K562 (cell line): ENCODE data around the gene MCC. TPM values are rescaled to one million over a fixed set of nuclear protein-coding genes. Genes with fewer than 3 reads are reported as not detected.

Source experiments
- ATAC-seq: fragments of 200-7000 bp; cut with Tn5 transposase; 3 replicates; pipeline ENCODE4 v1.9.1; 2020; ENCODE audit warnings: moderate library complexity
- BruUV-seq: library from RNA; stranded (reverse); fragments of 400-500 nt; replicated peaks from 2 replicates; lab custom pipeline; 2021; lab: Mats Ljungman, UMichigan
- CTCF ChIA-PET: fragments of 300-600 bp; formaldehyde crosslinking; extraction: SDS; loops from one replicate; lab custom pipeline; 2021; ENCODE audit warnings: low intra/inter-chr PET ratio; lab: Yijun Ruan, JAX
- POLR2A ChIA-PET: fragments of 300-600, 350-650 bp; sonication (Branson Sonifier 250); formaldehyde crosslinking; extraction: SDS; loops from one replicate; lab custom pipeline; 2021; ENCODE audit warnings: antibody characterized with exemption, inconsistent platforms; lab: Yijun Ruan, JAX
- DNase-seq, 4 experiments: peaks; one replicate each; pipeline versions ENCODE4 v3.0.0 to v3.0.0-alpha.2; 2011 to 2018; ENCODE audit warnings: low spot score in 3 of 4, mixed read lengths in 3 of 4; ENCODE audit errors: extremely low read depth in 1 of 4
- FAIRE-seq: peaks from 2 replicates; lab custom pipeline; 2011; peaks lifted over from hg19 to GRCh38; lab: Jason Lieb, UNC
- H2AFZ ChIP-seq: 2 replicates; pipeline ENCODE4 v1.6.0; 2011; ENCODE audit warnings: low read depth, low read length, control low read depth, inconsistent platforms
- H3K27ac ChIP-seq: fragments of 200-600 bp; 3 replicates; pipeline ENCODE4 v1.8.0; 2011; ENCODE audit warnings: low read depth, mild to moderate bottlenecking, control low read depth, inconsistent platforms, low read length, moderate library complexity, mixed read lengths; ENCODE audit errors: extremely low read depth
- H3K27me3 ChIP-seq, 2 experiments: fragments of 300-600 bp in 1 of 2; 2 replicates in 1 of 2; 3 replicates in 1 of 2; pipeline versions ENCODE4 v1.6.0 to v1.8.0; 2011; ENCODE audit warnings: inconsistent platforms in 2 of 2, low read length in 2 of 2, mild to moderate bottlenecking in 1 of 2, mixed read lengths in 1 of 2, moderate library complexity in 1 of 2; ENCODE audit not compliant: control insufficient read depth in 2 of 2, insufficient read depth in 2 of 2
- H3K36me3 ChIP-seq: fragments of 300-600 bp; 3 replicates; pipeline ENCODE4 v1.8.0; 2011; ENCODE audit warnings: mild to moderate bottlenecking, low read length, inconsistent platforms; ENCODE audit not compliant: control insufficient read depth, insufficient read depth
- H3K4me1 ChIP-seq, 2 experiments: fragments of 200-600 bp in 1 of 2; replicated peaks in 1 of 2; 2 replicates in 1 of 2; 3 replicates in 1 of 2; pipeline versions ENCODE4 v1.5.1 to v1.8.0; 2011; ENCODE audit warnings: inconsistent platforms in 2 of 2, low read length in 2 of 2, mild to moderate bottlenecking in 1 of 2, mixed read lengths in 1 of 2, moderate library complexity in 1 of 2; ENCODE audit not compliant: control insufficient read depth in 2 of 2, insufficient read depth in 2 of 2
- H3K4me2 ChIP-seq: 2 replicates; pipeline ENCODE4 v1.6.1; 2011; ENCODE audit warnings: low read length, control low read depth, inconsistent platforms, mixed read lengths; ENCODE audit not compliant: insufficient read depth
- H3K4me3 ChIP-seq: fragments of 200-600 bp; sonication (generic), shearing (Covaris generic); 2 replicates; pipeline ENCODE4 v1.5.1; 2016; ENCODE audit warnings: control low read depth, inconsistent platforms
- H3K79me2 ChIP-seq: fragments of 200-600 bp; 3 replicates; pipeline ENCODE4 v1.8.0; 2011; ENCODE audit warnings: low read length, inconsistent platforms; ENCODE audit not compliant: control insufficient read depth, insufficient read depth
- H3K9ac ChIP-seq, 2 experiments: 2 replicates each; pipeline versions ENCODE4 v1.6.0 to v1.6.1; 2011; ENCODE audit warnings: low read depth in 2 of 2, low read length in 2 of 2, control low read depth in 1 of 2, inconsistent platforms in 1 of 2, mild to moderate bottlenecking in 1 of 2, mixed read lengths in 1 of 2; ENCODE audit not compliant: insufficient read depth in 1 of 2
- H3K9me1 ChIP-seq: one replicate; pipeline ENCODE4 v1.6.0; 2011; ENCODE audit warnings: inconsistent platforms, mild to moderate bottlenecking, low read length, moderate library complexity; ENCODE audit not compliant: control insufficient read depth, insufficient read depth
- H3K9me3 ChIP-seq: replicated peaks from 2 replicates; pipeline ENCODE4 v1.5.1; 2011; ENCODE audit warnings: low read depth, low read length, inconsistent platforms; ENCODE audit not compliant: control insufficient read depth, insufficient read depth
- H4K20me1 ChIP-seq: replicated peaks from 2 replicates; pipeline ENCODE4 v1.6.1; 2011; ENCODE audit warnings: low read length, inconsistent platforms, mixed read lengths; ENCODE audit not compliant: control insufficient read depth, insufficient read depth
- FOXK1 ChIP-seq: sonication (generic); formaldehyde crosslinking; IDR thresholded peaks from 2 replicates; pipeline ENCODE4 v1.8.0; 2022; ENCODE audit warnings: missing genetic modification reagents, mild to moderate bottlenecking, borderline replicate concordance
- HNRNPL ChIP-seq: fragments of 200-400 bp; formaldehyde crosslinking; IDR thresholded peaks from 2 replicates; pipeline ENCODE4 v1.6.1; 2017; ENCODE audit warnings: low read depth, mild to moderate bottlenecking, low read length
- NCOA6 ChIP-seq: fragments of 450-650 bp; IDR thresholded peaks from 2 replicates; pipeline ENCODE4 v1.6.1; 2017; ENCODE audit warnings: mild to moderate bottlenecking
- NR1H2 ChIP-seq: sonication (generic); formaldehyde crosslinking; IDR thresholded peaks from 2 replicates; pipeline ENCODE4 v1.4.0; 2020; ENCODE audit warnings: mild to moderate bottlenecking, missing genetic modification reagents
- NR4A1 ChIP-seq, 2 experiments: fragments of 250-450 bp in 1 of 2; fragments of 450-650 bp in 1 of 2; sonication (Bioruptor Pico) in 1 of 2; IDR thresholded peaks; 2 replicates each; pipeline versions ENCODE4 v1.4.0 to v1.6.1; 2016 to 2020; ENCODE audit warnings: mild to moderate bottlenecking in 2 of 2, missing compliant biosample characterization in 1 of 2, missing genetic modification characterization in 1 of 2, moderate library complexity in 1 of 2
- POLR3G ChIP-seq: IDR thresholded peaks from 2 replicates; pipeline ENCODE4 v1.6.1; 2011; ENCODE audit not compliant: insufficient read length, insufficient replicate concordance; ENCODE audit errors: extremely low read depth
- PTBP1 ChIP-seq: fragments of 200-400 bp; formaldehyde crosslinking; IDR thresholded peaks from 2 replicates; pipeline ENCODE4 v1.6.1; 2017; ENCODE audit warnings: low read depth, low read length
- RHOXF2B ChIP-seq: fragments of 250-450 bp; sonication (Bioruptor Pico); conservative IDR thresholded peaks from 2 replicates; pipeline ENCODE4 v1.5.1; 2021
- SETDB1 ChIP-seq: IDR thresholded peaks from one replicate; pipeline ENCODE4 v1.6.1; 2012; ENCODE audit warnings: low read length, control low read depth, inconsistent platforms
- TBL1XR1 ChIP-seq, 2 experiments: IDR thresholded peaks; 2 replicates each; pipeline ENCODE4 v1.6.1; 2012; ENCODE audit warnings: improper control_type of control experiment in 2 of 2, low read length in 2 of 2, mild to moderate bottlenecking in 1 of 2
- TCF7L2 ChIP-seq: fragments of 150-350 bp; IDR thresholded peaks from 2 replicates; pipeline ENCODE4 v1.6.1; 2016; ENCODE audit warnings: low read depth, mild to moderate bottlenecking, low read length, moderate library complexity
- ZBTB1 ChIP-seq: sonication (generic); formaldehyde crosslinking; IDR thresholded peaks from 2 replicates; pipeline ENCODE4 v1.8.1; 2023; ENCODE audit warnings: missing genetic modification reagents, low read depth, mild to moderate bottlenecking, borderline replicate concordance
- ZBTB49 ChIP-seq: sonication (generic); formaldehyde crosslinking; IDR thresholded peaks from 2 replicates; pipeline ENCODE4 v1.8.0; 2022; ENCODE audit warnings: missing genetic modification reagents, mild to moderate bottlenecking, borderline replicate concordance
- ZNF3 ChIP-seq: fragments of 250-450 bp; sonication (Bioruptor Pico); IDR thresholded peaks from 2 replicates; pipeline ENCODE4 v1.5.0; 2021; ENCODE audit warnings: mild to moderate bottlenecking, moderate library complexity
- ZNF707 ChIP-seq: fragments of 250-450 bp; sonication (Bioruptor Pico); conservative IDR thresholded peaks from 2 replicates; pipeline ENCODE4 v1.8.0; 2022; ENCODE audit warnings: inconsistent platforms, mild to moderate bottlenecking, moderate library complexity
- WGBS: fragments of 100-300 bp; shearing (Covaris generic); methylation state at CpG from one replicate; pipeline ENCODE4 v1.1.6; 2016; ENCODE audit warnings: low coverage, mixed read lengths; ENCODE audit not compliant: insufficient coverage; ENCODE audit errors: missing lambda C conversion rate; 5-methylcytosine and 5-hydroxymethylcytosine counted together
- in situ Hi-C: fragments of 300-500 bp; cut with MboI; formaldehyde crosslinking; loops from 4 replicates; pipeline ENCODE4 v1.15.0; 2018; ENCODE audit warnings: inconsistent platforms, mixed read lengths
- intact Hi-C: fragments of 100-400 bp; cut with micrococcal nuclease; formaldehyde crosslinking; loops from 2 replicates; pipeline ENCODE4 v1.14.2; 2022
- polyA plus RNA-seq, 8 experiments: library from polyadenylated mRNA; depleted of rRNA in 4 of 8; stranded (reverse) in 5 of 8; unstranded in 3 of 8; fragments of >200 nt; fragmentation: Nextera tagmentation in 2 of 8; fragmentation: Illumina TruSeq in 1 of 8; extraction: Ambion mirVana in 2 of 8; extraction: Trizol in 1 of 8; gene quantifications; 2 replicates each; pipeline versions ENCODE4 v1.2.1 to v1.2.3, GENCODE V29; 2011 to 2014; ENCODE audit warnings: inconsistent platforms in 1 of 8, missing spikeins in 1 of 8
- total RNA-seq, 7 experiments: library from RNA; depleted of rRNA in 6 of 7; stranded (reverse); fragments of >200 nt in 6 of 7; fragmentation: Illumina TruSeq in 2 of 7; extraction: Trizol in 2 of 7; gene quantifications; 2 replicates each; pipeline versions ENCODE4 v1.2.1 to v1.2.3, GENCODE V29; 2011 to 2021; ENCODE audit warnings: low replicate concordance in 1 of 7

Gene MCC
- total and polyA plus RNA-seq, 9 of the 15 experiments (the other 6 are each of a cell fraction or from before 2014, with no cell fraction given), result 0.04 to 0.24 (median 0.06) TPM; not detected in 1

DNA sequence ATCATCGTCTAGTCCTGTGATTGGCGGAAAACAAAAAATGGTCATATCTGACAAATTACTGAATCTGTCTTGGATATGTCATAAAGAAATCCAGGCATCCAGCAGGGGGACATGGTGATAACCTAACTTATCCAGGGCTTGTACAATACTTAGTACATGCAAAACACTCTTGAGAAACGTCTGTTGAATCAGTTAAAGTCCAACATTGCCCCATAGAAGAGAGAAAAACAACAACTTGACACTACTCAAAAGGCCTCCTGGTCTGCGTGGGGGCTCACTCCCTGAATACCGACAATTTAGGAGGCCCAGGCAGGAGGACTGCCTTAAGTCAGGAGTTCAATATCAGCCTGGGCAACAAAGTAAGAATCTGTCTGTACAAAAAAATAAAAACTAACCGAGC, 294.1 kb downstream of the MCC start:
- ATAC-seq, result no peak
- H3K27me3 ChIP-seq, result peaks cover 9 to 23% of the 10 kb centered on the region in 2 experiments; a peak in 3 of 5 replicates
- no peak overlapping the region for H3K9ac ChIP-seq
- CTCF ChIA-PET, result interaction anchor here (0.6 kb wide), 1 partner anchor 198 kb away, joined by 3 read pairs; no protein-coding TSS in a partner anchor
- no peak overlapping the region for H2AFZ ChIP-seq
- no TSS peak for BruUV-seq
- no peaks in the 10 kb centered on the region for H3K9me1 ChIP-seq
- no peak for FAIRE-seq
- 4% methylated on average over 6 of the region's 6 CpGs for WGBS
- no peak for DNase-seq
- no peak overlapping the region for H3K4me2 ChIP-seq
- H3K36me3 ChIP-seq, result no peaks in the 10 kb centered on the region
- H3K4me3 ChIP-seq, result no peak overlapping the region
- H3K4me1 ChIP-seq, result peaks cover 4 to 7% of the 10 kb centered on the region in 2 experiments; a peak in 3 of 5 replicates
- POLR2A ChIA-PET, result interaction anchor here (0.7 kb wide), 1 partner anchor 25 kb away, joined by 3 read pairs; no protein-coding TSS in a partner anchor
- no peak overlapping the region for H3K27ac ChIP-seq
- intact Hi-C loops, result no loop called here
- no peaks in the 10 kb centered on the region for H3K79me2 ChIP-seq
- H3K9me3 ChIP-seq, result no peaks in the 10 kb centered on the region
- in situ Hi-C loops, result no loop called here
- TF ChIP-seq POLR3G (no peak), ZBTB1 (CRISPR knock-in tag) (no peak), FOXK1 (no peak), NR1H2 (no peak), NCOA6 (no peak), RHOXF2B (no peak), ZNF707 (CRISPR knock-in tag) (no peak), NR4A1 (CRISPR knock-in tag; IDR thresholded peaks at IDR 0.05) (no peak), NR4A1 (tag; IDR thresholded peaks at IDR 0.05) (no peak), TCF7L2 (no peak), SETDB1 (no peak), ZBTB49 (CRISPR knock-in tag) (no peak), PTBP1 (no peak), HNRNPL (no peak), ZNF3 (CRISPR knock-in tag) (no peak), TBL1XR1 (IDR thresholded peaks at IDR 0.05; ENCODE audit: low read length in 2 of 2) (no peak)
- H4K20me1 ChIP-seq, result no peaks in the 10 kb centered on the region; the same call in 1 of the 2 replicates
